Gastroesophageal sphincter (tissue), 4 donors: Measurements from ENCODE around the gene HTR5A. TPM values are rescaled to one million over a fixed set of nuclear protein-coding genes. Genes with fewer than 3 reads are reported as not detected.
"Not testable (repeated sequence)": the region's sequence is repeated elsewhere in the genome, so short reads cannot be mapped to it uniquely, and the experiment has no call there.

Experiments used
- ATAC-seq: fragments of 150-250 bp; one replicate; pipeline ENCODE4 v1.9.1; 2016; ENCODE audit warnings: mild to moderate bottlenecking, moderate library complexity
- H3K27ac ChIP-seq, 4 donors: fragments of 200-600 bp; sonication (generic) in 3 of 4; 1 replicate in 3 of 4; 2 replicates in 1 of 4; pipeline ENCODE4 v1.5.1; 2016 to 2019
- H3K27me3 ChIP-seq: fragments of 200-600 bp; sonication (generic); one replicate; pipeline ENCODE4 v1.5.1; 2019
- H3K36me3 ChIP-seq, 2 donors: fragments of 200-600 bp; sonication (generic); one replicate each; pipeline ENCODE4 v1.5.1; 2019; ENCODE audit warnings: control low read depth in 1 of 2
- H3K4me1 ChIP-seq, 3 donors: fragments of 200-600 bp; sonication (generic); 1 replicate in 2 of 3; 2 replicates in 1 of 3; pipeline ENCODE4 v1.5.1; 2016 to 2019; ENCODE audit warnings: control low read depth in 2 of 3
- H3K4me3 ChIP-seq, 2 donors: fragments of 200-600 bp; sonication (generic); one replicate each; pipeline ENCODE4 v1.5.1; 2019; ENCODE audit warnings: mild to moderate bottlenecking in 1 of 2, moderate library complexity in 1 of 2
- H3K9me3 ChIP-seq, 3 donors: fragments of 200-600 bp; sonication (generic); one replicate each; pipeline ENCODE4 v1.5.1; 2017 to 2019; ENCODE audit warnings: control low read depth in 2 of 3
- CTCF ChIP-seq, 4 experiments: fragments of 200-600 bp in 2 of 4; fragments of 450-650 bp in 2 of 4; sonication (generic) in 1 of 4; IDR thresholded peaks; one replicate each; pipeline ENCODE4 v1.5.1; 2017 to 2019; ENCODE audit warnings: antibody characterized with exemption in 4 of 4, mild to moderate bottlenecking in 2 of 4, moderate library complexity in 2 of 4
- EP300 ChIP-seq: sonication (generic); formaldehyde crosslinking; IDR thresholded peaks from one replicate; pipeline ENCODE4 v1.6.1; 2017; ENCODE audit warnings: antibody characterized with exemption, mild to moderate bottlenecking
- POLR2A ChIP-seq, 2 donors: fragments of 450-650 bp; IDR thresholded peaks; one replicate each; pipeline ENCODE4 v1.6.1; 2017; ENCODE audit warnings: antibody characterized with exemption in 2 of 2, mild to moderate bottlenecking in 2 of 2, moderate library complexity in 1 of 2
- POLR2AphosphoS5 ChIP-seq: sonication (generic); formaldehyde crosslinking; IDR thresholded peaks from one replicate; pipeline ENCODE4 v1.6.1; 2017; ENCODE audit warnings: antibody characterized with exemption
- WGBS, 2 donors: methylation state at CpG; one replicate each; pipeline ENCODE4 v1.1.5; 2018; ENCODE audit warnings: low coverage in 1 of 2; 5-methylcytosine and 5-hydroxymethylcytosine counted together
- total RNA-seq, 4 donors: library from RNA; depleted of rRNA; stranded (reverse); fragments of >200 nt; gene quantifications; one replicate each; pipeline ENCODE4 v1.1.0, GENCODE V29; 2016

HTR5A gene
- total RNA-seq, result not detected

GRCh38 chr7:155069992-155070751 lies at the start of gene HTR5A:
Gene HTR5A (plus strand): TSS chr7:155070324. CDS start chr7:155070900, 576 bp downstream.
- no peaks in the 10 kb centered on the region for H3K36me3 ChIP-seq
- TF ChIP-seq POLR2A (IDR thresholded peaks at IDR 0.05) (no peak), CTCF (IDR thresholded peaks at IDR 0.05) (peak in 1 of 4 experiments; percentile 26)
- no peak within 1 kb of the TSS for H3K4me3 ChIP-seq
- no peaks in the 10 kb centered on the region for H3K9me3 ChIP-seq
- peaks cover 48% of the 10 kb centered on the region for H3K27me3 ChIP-seq
- peaks cover 0 to 6% (median 0%) of the 10 kb centered on the region in 3 donors for H3K4me1 ChIP-seq
- no peak within 1 kb of the TSS for H3K27ac ChIP-seq
- peak; percentile 70 for ATAC-seq
- WGBS, 2 donors, result 0 to 2% methylated on average over 2 to 9 of the region's 48 CpGs

DNA sequence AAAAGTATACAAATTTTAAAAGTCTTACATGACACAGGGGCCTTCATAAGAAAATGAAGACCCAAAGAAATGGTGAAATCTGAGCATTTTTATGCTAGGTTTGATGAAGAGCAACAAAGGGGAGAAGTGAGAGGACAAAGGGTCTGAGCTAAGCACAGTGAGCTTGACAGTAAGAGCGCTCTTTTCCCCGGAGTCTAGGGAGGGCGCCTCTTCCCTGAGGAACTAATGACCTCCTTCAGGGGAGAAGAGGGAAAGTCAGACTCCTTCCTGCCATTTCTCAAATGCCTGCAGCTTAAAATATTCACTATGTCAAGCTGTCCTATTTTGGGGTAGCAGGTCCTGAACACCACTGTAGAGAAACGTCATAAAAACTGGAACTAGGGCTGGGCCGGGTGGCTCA lies 49.1 kb upstream of the HTR5A start:
- H3K27ac ChIP-seq, result no peak overlapping the region
- ATAC-seq, result no peak
- no peaks in the 10 kb centered on the region for H3K4me1 ChIP-seq
- H3K4me3 ChIP-seq, result no peak overlapping the region
- TF ChIP-seq POLR2A (IDR thresholded peaks at IDR 0.05) (no peak), POLR2AphosphoS5 (no peak), CTCF (IDR thresholded peaks at IDR 0.05) (no peak), EP300 (no peak)
- no peaks in the 10 kb centered on the region for H3K9me3 ChIP-seq
- whole genome bisulfite sequencing, 2 donors, result 34 to 55% methylated on average over 3 of the region's 5 CpGs
- no peaks in the 10 kb centered on the region for H3K27me3 ChIP-seq
- H3K36me3 ChIP-seq, result no peaks in the 10 kb centered on the region

DNA sequence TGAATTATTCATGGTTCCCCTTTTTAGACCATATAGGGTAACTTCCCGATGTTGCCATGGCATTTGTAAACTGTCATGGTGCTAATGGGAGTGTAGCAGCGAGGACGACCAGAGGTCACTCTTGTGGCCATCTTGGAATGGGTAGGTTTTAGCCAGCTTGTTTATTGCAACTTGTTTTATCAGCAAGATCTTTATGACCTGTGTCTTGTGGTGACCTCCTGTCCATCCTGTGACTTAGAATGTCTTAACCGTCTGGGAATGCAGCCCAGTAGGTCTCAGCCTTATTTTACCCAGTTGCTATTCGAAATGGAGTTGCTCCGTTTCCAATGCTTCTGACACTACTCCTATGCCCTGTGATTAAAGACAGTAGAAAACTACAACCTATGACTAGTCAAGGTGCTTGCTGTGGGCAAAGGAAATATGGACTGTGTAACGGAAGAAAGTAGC lies 48.4 kb upstream of the HTR5A start:
- H3K4me1 ChIP-seq, result no peaks in the 10 kb centered on the region
- H3K27me3 ChIP-seq, result no peaks in the 10 kb centered on the region
- H3K4me3 ChIP-seq, result no peak overlapping the region
- ATAC-seq, result no peak
- H3K9me3 ChIP-seq, result no peaks in the 10 kb centered on the region
- TF ChIP-seq POLR2AphosphoS5, result no peak
- no peak for TF ChIP-seq EP300
- H3K36me3 ChIP-seq, result no peaks in the 10 kb centered on the region
- H3K27ac ChIP-seq, result no peak overlapping the region
- WGBS, 2 donors, result 76% methylated on average over 7 of the region's 7 CpGs; no CpG with 5 or more reads in 1 of the 2 donors

- no peak for ATAC-seq
These were observed 42.2 kb upstream of the HTR5A start for GRCh38 chr7:155027879-155028278.

DNA sequence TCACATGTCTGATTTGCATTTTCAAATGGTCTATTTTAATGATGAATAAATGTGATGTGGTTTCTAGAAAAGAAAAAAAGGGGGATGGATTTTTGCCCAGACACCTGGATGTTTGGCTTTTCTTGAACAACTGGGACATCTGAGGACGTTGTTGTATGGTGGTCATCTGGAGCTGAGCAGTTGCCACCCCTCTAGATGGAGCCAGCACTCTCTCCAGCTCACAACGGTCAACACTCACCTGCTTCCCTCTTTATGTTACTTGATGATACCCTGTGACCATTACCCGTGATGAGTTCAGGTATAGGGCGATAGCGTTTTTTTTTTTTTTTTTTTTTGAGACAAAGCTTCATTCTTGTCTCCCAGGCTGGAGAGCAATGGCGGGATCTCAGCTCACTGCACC lies 37.1 kb upstream of the HTR5A start:
- Histone ChIP-seq H3K27ac (no peak overlapping the region), H3K4me3 (no peak overlapping the region), H3K4me1 (no peaks in the 10 kb centered on the region), H3K27me3 (peaks cover 7% of the 10 kb centered on the region), H3K9me3 (peaks cover 0 to 3% (median 0%) of the 10 kb centered on the region in 3 donors), H3K36me3 (no peaks in the 10 kb centered on the region)
- 67 to 73% methylated on average over 5 to 6 of the region's 6 CpGs for WGBS, 2 donors
- TF ChIP-seq POLR2AphosphoS5, result no peak
- TF ChIP-seq POLR2A (IDR thresholded peaks at IDR 0.05), result no peak
- no peak for TF ChIP-seq CTCF (IDR thresholded peaks at IDR 0.05)
- TF ChIP-seq EP300, result no peak
- ATAC-seq, result no peak

More at GRCh38 chr7:155027879-155028278, 42.2 kb upstream of the HTR5A start:
- no peaks in the 10 kb centered on the region for H3K27me3 ChIP-seq
- peaks cover 0 to 3% (median 0%) of the 10 kb centered on the region in 3 donors for H3K9me3 ChIP-seq
- TF ChIP-seq POLR2A (IDR thresholded peaks at IDR 0.05), result no peak
- no peak for TF ChIP-seq POLR2AphosphoS5
- TF ChIP-seq EP300, result no peak
- no peaks in the 10 kb centered on the region for H3K36me3 ChIP-seq
- H3K4me1 ChIP-seq, result no peaks in the 10 kb centered on the region
- no peak overlapping the region for H3K27ac ChIP-seq
- no peak overlapping the region for H3K4me3 ChIP-seq
- 75% methylated on average over 1 of the region's 1 CpG; no CpG with 5 or more reads in 1 of the 2 donors for WGBS, 2 donors

DNA sequence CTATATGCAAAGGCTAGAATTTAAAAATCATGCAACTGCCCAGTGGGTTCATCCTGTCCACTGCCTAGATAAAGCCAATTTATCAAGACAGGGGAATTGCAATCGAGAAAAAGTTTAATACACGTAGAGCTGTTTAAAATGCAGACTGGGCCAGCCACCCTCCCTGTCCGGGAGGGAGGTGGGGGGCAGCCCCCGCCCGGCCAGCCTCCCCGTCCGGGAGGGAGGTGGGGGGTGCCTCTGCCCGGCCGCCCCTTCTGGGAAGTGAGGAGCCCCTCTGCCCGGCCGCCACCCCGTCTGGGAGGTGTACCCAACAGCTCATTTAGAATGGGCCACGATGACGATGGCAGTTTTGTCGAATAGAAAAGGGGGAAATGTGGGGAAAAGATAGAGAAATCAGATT lies 35.6 kb upstream of the HTR5A start:
- 60 to 77% methylated on average over 1 to 9 of the region's 15 CpGs for WGBS, 2 donors
- not testable (repeated sequence) for H3K36me3 ChIP-seq, ATAC-seq, H3K4me3 ChIP-seq, H3K9me3 ChIP-seq, H3K27ac ChIP-seq, H3K4me1 ChIP-seq
- peaks cover 17% of the 10 kb centered on the region for H3K27me3 ChIP-seq
